ENCODE data around the gene SIGLEC5. TPM values are rescaled to one million over a fixed set of nuclear protein-coding genes. Genes with fewer than 3 reads are reported as not detected.

The SIGLEC5 gene
- total and polyA plus RNA-seq, 8 donors, result 0.58 to 1.8 (median 1.2) TPM; not detected in 5

- Histone ChIP-seq H3K4me1 (peaks cover 18 to 24% (median 20%) of the 10 kb centered on the region in 4 donors), H3K27ac (no peak overlapping the region), H3K36me3 (peaks cover 0 to 10% (median 4%) of the 10 kb centered on the region in 4 donors), H3K9me3 (peaks cover 6 to 13% (median 10%) of the 10 kb centered on the region in 4 donors), H3K27me3 (peaks cover 0 to 6% (median 0%) of the 10 kb centered on the region in 3 donors), H3K4me3 (no peak overlapping the region)
- no peak for DNase-seq
- WGBS, 5 donors, result 48 to 76% (median 59%) methylated on average over 1 of the region's 1 CpG
- TF ChIP-seq POLR2A (IDR thresholded peaks at IDR 0.05), result no peak
- no peak for TF ChIP-seq EP300 (IDR thresholded peaks at IDR 0.05)
- intact Hi-C loops (cut with DNase I; ENCODE audit: low total_unique reads), result no loop called here
These were observed 37.7 kb downstream of the SIGLEC5 start for GRCh38 chr19:51592521-51592920.

- H3K4me3 ChIP-seq, result no peak overlapping the region
- peaks cover 18 to 24% (median 20%) of the 10 kb centered on the region in 4 donors for H3K4me1 ChIP-seq
- 69 to 100% (median 98%) methylated on average over 2 to 3 of the region's 3 CpGs for WGBS, 5 donors
- DNase-seq, result no peak
- TF ChIP-seq EP300 (IDR thresholded peaks at IDR 0.05), result no peak
- no peak for TF ChIP-seq POLR2AphosphoS5 (IDR thresholded peaks at IDR 0.05)
- no peak for TF ChIP-seq POLR2A (IDR thresholded peaks at IDR 0.05)
- no peak for TF ChIP-seq CTCF (IDR thresholded peaks at IDR 0.05)
- no peaks in the 10 kb centered on the region for H3K27me3 ChIP-seq
- peaks cover 13 to 30% (median 25%) of the 10 kb centered on the region in 4 donors for H3K36me3 ChIP-seq
- intact Hi-C loops (cut with DNase I; ENCODE audit: low total_unique reads), result no loop called here
- H3K27ac ChIP-seq, result no peak overlapping the region
- H3K9me3 ChIP-seq, result peaks cover 10 to 34% (median 26%) of the 10 kb centered on the region in 4 donors
These were observed 39.8 kb downstream of the SIGLEC5 start for GRCh38 chr19:51590441-51590840.

GRCh38 chr19:51589511-51589910, 40.7 kb downstream of the SIGLEC5 start:
- WGBS, 5 donors, result 89 to 95% (median 95%) methylated on average over 2 of the region's 2 CpGs
- Histone ChIP-seq H3K36me3 (peaks cover 13 to 39% (median 34%) of the 10 kb centered on the region in 4 donors), H3K27ac (no peak overlapping the region), H3K27me3 (no peaks in the 10 kb centered on the region), H3K9me3 (peaks cover 10 to 41% (median 26%) of the 10 kb centered on the region in 4 donors), H3K4me1 (peaks cover 11 to 16% (median 13%) of the 10 kb centered on the region in 4 donors), H3K4me3 (no peak overlapping the region)
- intact Hi-C loops (cut with DNase I; ENCODE audit: low total_unique reads), result no loop called here
- no peak for DNase-seq
- TF ChIP-seq EP300 (IDR thresholded peaks at IDR 0.05), result no peak

GRCh38 chr19:51587264-51588191, 42.7 kb downstream of the SIGLEC5 start:
- Histone ChIP-seq H3K9me3 (peaks cover 10 to 46% (median 26%) of the 10 kb centered on the region in 4 donors), H3K4me3 (no peak overlapping the region), H3K4me1 (no peaks in the 10 kb centered on the region), H3K27me3 (no peaks in the 10 kb centered on the region), H3K36me3 (peaks cover 21 to 59% (median 53%) of the 10 kb centered on the region in 4 donors), H3K27ac (no peak overlapping the region)
- intact Hi-C loops (cut with DNase I; ENCODE audit: low total_unique reads), result no loop called here
- WGBS, 5 donors, result 97 to 98% (median 97%) methylated on average over 9 of the region's 9 CpGs
- no peak for TF ChIP-seq CTCF (IDR thresholded peaks at IDR 0.05)
- no peak for TF ChIP-seq POLR2A (IDR thresholded peaks at IDR 0.05)
- no peak for TF ChIP-seq POLR2AphosphoS5 (IDR thresholded peaks at IDR 0.05)
- no peak for DNase-seq

GRCh38 chr19:51586799-51587198, 43.4 kb downstream of the SIGLEC5 start:
- no peak overlapping the region for H3K27ac ChIP-seq
- peaks cover 10 to 46% (median 26%) of the 10 kb centered on the region in 4 donors for H3K9me3 ChIP-seq
- TF ChIP-seq POLR2AphosphoS5 (IDR thresholded peaks at IDR 0.05), result no peak
- no peak for TF ChIP-seq EP300 (IDR thresholded peaks at IDR 0.05)
- no peak for TF ChIP-seq POLR2A (IDR thresholded peaks at IDR 0.05)
- TF ChIP-seq CTCF (IDR thresholded peaks at IDR 0.05), result no peak
- intact Hi-C loops (cut with DNase I; ENCODE audit: low total_unique reads), result no loop called here
- no peaks in the 10 kb centered on the region for H3K27me3 ChIP-seq
- no peak overlapping the region for H3K4me3 ChIP-seq
- no peak for DNase-seq
- whole genome bisulfite sequencing, 5 donors, result 86 to 97% (median 94%) methylated on average over 4 of the region's 4 CpGs
- H3K4me1 ChIP-seq, result no peaks in the 10 kb centered on the region
- H3K36me3 ChIP-seq, result peaks cover 27 to 66% (median 61%) of the 10 kb centered on the region in 4 donors
